ENCODE data around the gene SLC25A28. TPM values are rescaled to one million over a fixed set of nuclear protein-coding genes. Genes with fewer than 3 reads are reported as not detected.

Gene SLC25A28
- total RNA-seq, 6 experiments from 2014 or later: 18.3 to 23.9 (median 21.2) TPM

DNA sequence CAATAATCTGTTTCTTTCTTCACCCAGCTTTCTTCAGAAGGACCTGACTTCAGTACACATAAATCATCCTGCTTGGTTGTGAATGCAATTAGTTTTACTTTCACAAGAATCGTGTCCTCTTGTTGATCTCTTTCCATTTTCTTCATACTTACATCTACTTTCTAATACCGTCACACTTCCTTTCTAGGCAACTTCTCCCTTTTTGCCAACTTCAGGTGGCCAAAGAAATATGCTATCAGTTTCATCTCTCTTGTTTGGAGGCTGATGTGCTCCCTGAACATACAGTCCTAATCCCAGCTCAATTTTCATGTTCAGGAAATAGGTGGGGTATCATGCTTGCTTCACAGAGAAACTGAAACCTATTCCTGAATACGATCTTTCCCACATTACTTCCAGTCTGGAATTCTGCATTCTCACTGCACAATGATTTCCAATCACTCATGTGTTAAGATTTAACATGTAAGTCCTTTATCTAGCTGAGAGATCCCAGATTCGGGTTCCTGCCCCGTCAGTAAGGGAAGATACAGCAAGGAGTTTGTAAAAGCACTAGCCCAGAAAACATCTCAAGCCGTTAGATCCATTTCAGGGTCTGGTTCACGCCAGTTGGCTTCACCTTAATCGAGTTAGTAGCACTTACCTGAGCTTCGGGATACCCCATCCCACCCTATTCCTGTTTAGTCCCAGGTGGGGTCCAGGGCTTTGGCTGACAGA lies 994 bp downstream of the SLC25A28 start:
- Mint-ChIP-seq H3K4me1 (ENCODE audit: low read depth) (peaks cover 42% of the 10 kb centered on the region), H3K4me3 (peak overlapping the region; percentile 91), H3K27ac (peak overlapping the region; percentile 61), H3K9me3 (peaks cover 6% of the 10 kb centered on the region; the same call in 1 of the 2 replicates), H3K27me3 (ENCODE audit: insufficient read depth) (no peaks in the 10 kb centered on the region), H3K36me3 (ENCODE audit: low read depth) (peaks cover 24% of the 10 kb centered on the region)
- no peak for DNase-seq
- no peak for TF ChIP-seq CTCF (IDR thresholded peaks at IDR 0.05)

DNA sequence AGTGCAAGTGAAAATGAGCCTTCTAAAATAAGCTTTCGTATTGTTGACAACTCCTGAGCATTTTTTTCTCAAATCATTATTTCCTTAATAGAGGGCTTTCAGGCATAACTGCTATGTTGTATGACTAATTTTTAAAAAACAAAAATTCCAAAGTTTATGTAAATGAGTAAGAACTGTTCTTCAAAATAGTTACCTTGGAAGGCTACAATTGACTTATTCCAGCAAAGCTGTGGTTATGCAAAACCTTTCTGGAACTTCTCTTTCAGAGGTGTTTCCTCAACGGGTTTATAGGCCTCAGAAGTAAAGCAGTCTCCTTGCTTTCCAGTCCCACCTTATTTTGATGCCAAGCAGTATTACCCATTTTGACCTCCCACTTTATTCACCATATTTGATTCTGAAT lies 2.5 kb downstream of the SLC25A28 start:
- peaks cover 6% of the 10 kb centered on the region; the same call in 1 of the 2 replicates for H3K9me3 Mint-ChIP-seq
- peaks cover 22% of the 10 kb centered on the region for H3K36me3 Mint-ChIP-seq (ENCODE audit: low read depth)
- H3K4me1 Mint-ChIP-seq (ENCODE audit: low read depth): peaks cover 42% of the 10 kb centered on the region
- H3K4me3 Mint-ChIP-seq: peak overlapping the region; percentile 91
- no peak for DNase-seq
- H3K27ac Mint-ChIP-seq: no peak overlapping the region; the same call in 1 of the 2 replicates
- TF ChIP-seq CTCF (IDR thresholded peaks at IDR 0.05): no peak
- no peaks in the 10 kb centered on the region for H3K27me3 Mint-ChIP-seq (ENCODE audit: insufficient read depth)

- H3K27me3 Mint-ChIP-seq (ENCODE audit: insufficient read depth): no peaks in the 10 kb centered on the region; the same call in 1 of the 2 replicates
- no peak for TF ChIP-seq CTCF (IDR thresholded peaks at IDR 0.05)
- DNase-seq: no peak
- H3K36me3 Mint-ChIP-seq (ENCODE audit: low read depth): peaks cover 15% of the 10 kb centered on the region; the same call in 1 of the 2 replicates
- no peaks in the 10 kb centered on the region for H3K9me3 Mint-ChIP-seq
- no peak overlapping the region for H3K4me3 Mint-ChIP-seq
- no peak overlapping the region for H3K27ac Mint-ChIP-seq
- H3K4me1 Mint-ChIP-seq (ENCODE audit: low read depth): peaks cover 38% of the 10 kb centered on the region
Measured at GRCh38 chr10:99615426-99615825, 4.8 kb downstream of the SLC25A28 start.

- Mint-ChIP-seq H3K4me1 (ENCODE audit: low read depth) (peaks cover 17% of the 10 kb centered on the region), H3K27ac (no peak overlapping the region), H3K4me3 (no peak overlapping the region), H3K27me3 (ENCODE audit: insufficient read depth) (no peaks in the 10 kb centered on the region; the same call in 1 of the 2 replicates), H3K9me3 (no peaks in the 10 kb centered on the region), H3K36me3 (ENCODE audit: low read depth) (peaks cover 13% of the 10 kb centered on the region; the same call in 1 of the 2 replicates)
- peak; percentile 63 for DNase-seq
- TF ChIP-seq CTCF (IDR thresholded peaks at IDR 0.05): peak; percentile 94
Measured at GRCh38 chr10:99612167-99612831, 7.9 kb downstream of the SLC25A28 start.

DNA sequence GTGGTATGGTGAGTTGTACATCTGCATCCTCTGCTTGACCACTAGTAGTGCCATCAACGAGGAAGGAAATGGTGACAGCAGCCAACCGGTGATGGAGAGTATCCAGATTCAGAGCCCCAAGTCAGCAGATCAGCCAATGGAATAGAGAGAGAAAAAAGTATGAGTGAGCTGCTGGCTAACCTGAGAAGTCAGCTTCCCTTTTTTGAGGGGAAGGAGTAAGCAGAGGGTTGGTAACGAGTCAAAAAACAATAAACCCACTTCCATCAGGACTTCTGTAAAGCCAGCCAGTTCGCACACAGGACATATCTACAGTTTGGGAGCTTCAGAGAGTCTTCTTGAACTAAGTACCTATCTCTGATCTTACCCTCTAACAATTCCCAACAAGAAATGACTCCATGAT lies 8.9 kb downstream of the SLC25A28 start:
- Mint-ChIP-seq H3K27me3 (ENCODE audit: insufficient read depth) (no peaks in the 10 kb centered on the region; the same call in 1 of the 2 replicates), H3K4me3 (no peak overlapping the region), H3K9me3 (no peaks in the 10 kb centered on the region), H3K4me1 (ENCODE audit: low read depth) (peaks cover 8% of the 10 kb centered on the region), H3K36me3 (ENCODE audit: low read depth) (peaks cover 13% of the 10 kb centered on the region; the same call in 1 of the 2 replicates), H3K27ac (no peak overlapping the region)
- no peak for DNase-seq
- TF ChIP-seq CTCF (IDR thresholded peaks at IDR 0.05): no peak

All from HFFc6 (cell line).